HG03520 (cell line): ENCODE data around the gene DNALI1.

Experiments used
- ATAC-seq: cut with Tn5 transposase; IDR thresholded peaks from one replicate; pipeline ENCODE4 v1.9.1; 2021; ENCODE audit warnings: mild to moderate bottlenecking, moderate library complexity; ENCODE audit not compliant: unreplicated experiment

The DNALI1 gene

GRCh38 chr1:37599940-37600339 is 43.2 kb downstream of the DNALI1 start:
- ATAC-seq = no peak

GRCh38 chr1:37601441-37601840 is 44.7 kb downstream of the DNALI1 start:
- no peak for ATAC-seq

- no peak for ATAC-seq
These were observed 46.3 kb downstream of the DNALI1 start for GRCh38 chr1:37602750-37603694.

GRCh38 chr1:37605061-37605650 is 48.4 kb downstream of the DNALI1 start:
- ATAC-seq = no peak

GRCh38 chr1:37605806-37606474 is 49.2 kb downstream of the DNALI1 start:
- ATAC-seq = no peak

GRCh38 chr1:37606481-37607263 is 49.9 kb downstream of the DNALI1 start:
- no peak for ATAC-seq

GRCh38 chr1:37609002-37609401 is 52.3 kb downstream of the DNALI1 start:
- no peak for ATAC-seq

- ATAC-seq = no peak
These were observed 53.3 kb downstream of the DNALI1 start for GRCh38 chr1:37609994-37610393.

- no peak for ATAC-seq
These were observed 55.4 kb downstream of the DNALI1 start for GRCh38 chr1:37612186-37612585.

GRCh38 chr1:37614105-37614504 is 57.4 kb downstream of the DNALI1 start:
- ATAC-seq = no peak

GRCh38 chr1:37616330-37616729 is 59.6 kb downstream of the DNALI1 start:
- ATAC-seq = no peak
